Keratinocyte (primary cell): ENCODE data around the gene LMBR1L. TPM values are rescaled to one million over a fixed set of nuclear protein-coding genes. Genes with fewer than 3 reads are reported as not detected.

ENCODE experiments used
- DNase-seq: peaks from one replicate; pipeline ENCODE4 v3.0.0-alpha.2; 2011; ENCODE audit warnings: low read depth, missing footprints, low spot score
- FAIRE-seq: peaks from 2 replicates; lab custom pipeline; 2011; peaks lifted over from hg19 to GRCh38; lab: Jason Lieb, UNC
- H2AFZ ChIP-seq: 2 replicates; pipeline ENCODE4 v1.6.0; 2012; ENCODE audit warnings: low read length, control low read depth, inconsistent platforms; ENCODE audit not compliant: control insufficient read depth
- H3K27ac ChIP-seq: 2 replicates; pipeline ENCODE4 v1.5.1; 2011; ENCODE audit warnings: low read length; ENCODE audit not compliant: control insufficient read depth, insufficient read depth
- H3K27me3 ChIP-seq: 3 replicates; pipeline ENCODE4 v1.6.0; 2011; ENCODE audit warnings: low read length; ENCODE audit not compliant: control insufficient read depth, insufficient read depth; ENCODE audit errors: extremely low read depth
- H3K36me3 ChIP-seq, 2 experiments: 2 replicates in 1 of 2; 3 replicates in 1 of 2; pipeline ENCODE4 v1.5.1; 2011; ENCODE audit warnings: low read length in 2 of 2, mild to moderate bottlenecking in 1 of 2; ENCODE audit not compliant: control insufficient read depth in 2 of 2, insufficient read depth in 2 of 2; ENCODE audit errors: extremely low read depth in 1 of 2
- H3K4me1 ChIP-seq: 3 replicates; pipeline ENCODE4 v1.5.1; 2011; ENCODE audit warnings: low read length; ENCODE audit not compliant: control insufficient read depth, insufficient read depth; ENCODE audit errors: extremely low read depth
- H3K4me2 ChIP-seq: 3 replicates; pipeline ENCODE4 v1.6.0; 2011; ENCODE audit warnings: low read depth, low read length; ENCODE audit not compliant: control insufficient read depth, insufficient read depth; ENCODE audit errors: extremely low read depth
- H3K4me3 ChIP-seq, 3 experiments: fragments of 200-600 bp in 1 of 3; sonication (generic) in 1 of 3; 2 replicates in 2 of 3; 3 replicates in 1 of 3; pipeline ENCODE4 v1.5.1; 2011 to 2016; ENCODE audit warnings: low read length in 3 of 3, mild to moderate bottlenecking in 3 of 3, control low read depth in 2 of 3, inconsistent platforms in 1 of 3, low read depth in 1 of 3, mixed read lengths in 1 of 3, mixed run types in 1 of 3, moderate library complexity in 1 of 3; ENCODE audit not compliant: control insufficient read depth in 2 of 3, insufficient read depth in 2 of 3; ENCODE audit errors: extremely low read depth in 1 of 3
- H3K79me2 ChIP-seq: 2 replicates; pipeline ENCODE4 v1.6.0; 2012; ENCODE audit warnings: low read length; ENCODE audit not compliant: control insufficient read depth, insufficient read depth
- H3K9ac ChIP-seq: 3 replicates; pipeline ENCODE4 v1.6.0; 2011; ENCODE audit warnings: low read length; ENCODE audit not compliant: control insufficient read depth, insufficient read depth; ENCODE audit errors: extremely low read depth
- H3K9me1 ChIP-seq: 3 replicates; pipeline ENCODE4 v1.6.0; 2011; ENCODE audit warnings: low read length; ENCODE audit not compliant: control insufficient read depth, insufficient read depth; ENCODE audit errors: extremely low read depth
- H3K9me3 ChIP-seq: 2 replicates; pipeline ENCODE4 v1.5.1; 2012; ENCODE audit warnings: low read depth, low read length; ENCODE audit not compliant: control insufficient read depth
- H4K20me1 ChIP-seq: 3 replicates; pipeline ENCODE4 v1.6.0; 2011; ENCODE audit warnings: low read length; ENCODE audit not compliant: control insufficient read depth, insufficient read depth; ENCODE audit errors: extremely low read depth
- CTCF ChIP-seq, 3 experiments: IDR thresholded peaks in 1 of 3; conservative IDR thresholded peaks in 1 of 3; optimal IDR thresholded peaks in 1 of 3; 2 replicates in 2 of 3; 3 replicates in 1 of 3; pipeline versions ENCODE3 to v1.5.1; 2011; ENCODE audit warnings: low read length in 3 of 3, mild to moderate bottlenecking in 3 of 3, moderate library complexity in 2 of 3, control low read depth in 1 of 3, inconsistent platforms in 1 of 3; ENCODE audit not compliant: insufficient read depth in 2 of 3; ENCODE audit errors: extremely low read depth in 1 of 3
- EZH2 ChIP-seq: IDR thresholded peaks from one replicate; pipeline ENCODE4 v1.6.1; 2012; ENCODE audit warnings: inconsistent platforms, mild to moderate bottlenecking, low read length, moderate library complexity
- dilution Hi-C: fragments of 300-500 bp; cut with MboI; formaldehyde crosslinking; loops from one replicate; pipeline ENCODE4 v1.7.0; 2020; ENCODE audit warnings: low sequenced_read_pairs; ENCODE audit not compliant: extremely low pct_ligation_motif_present
- polyA plus RNA-seq, 5 experiments: library from polyadenylated mRNA; depleted of rRNA in 3 of 5; stranded (reverse) in 3 of 5; stranded (forward) in 1 of 5; unstranded in 1 of 5; fragments of >200 nt; gene quantifications; 1 replicate in 1 of 5; 2 replicates in 3 of 5; 3 replicates in 1 of 5; pipeline versions ENCODE4 v1.2.1 to v1.2.3, GENCODE V29; 2011 to 2012; ENCODE audit warnings: missing spikeins in 2 of 5, low read depth in 1 of 5, low replicate concordance in 1 of 5

Gene LMBR1L
- polyA plus RNA-seq, 1 donor (not counting 4 experiments of a cell fraction or from before 2014, with no cell fraction given), result 30.1 TPM

GRCh38 chr12:49126852-49127763 is 16.5 kb upstream of the LMBR1L start:
- Histone ChIP-seq H3K4me3 (no peak overlapping the region), H3K4me1 (peaks cover 14% of the 10 kb centered on the region), H2AFZ (no peak overlapping the region), H3K36me3 (peaks cover 8 to 21% of the 10 kb centered on the region in 2 experiments), H4K20me1 (peaks cover 8% of the 10 kb centered on the region), H3K9ac (no peak overlapping the region), H3K27me3 (no peaks in the 10 kb centered on the region), H3K27ac (no peak overlapping the region), H3K4me2 (no peak overlapping the region), H3K79me2 (peaks cover 22% of the 10 kb centered on the region), H3K9me3 (no peaks in the 10 kb centered on the region), H3K9me1 (no peaks in the 10 kb centered on the region)
- dilution Hi-C loops, result no loop called here
- TF ChIP-seq CTCF (optimal IDR thresholded peaks at IDR 0.05 in 1 of 3, IDR thresholded peaks at IDR 0.05 in 1 of 3, conservative IDR thresholded peaks at IDR 0.05 in 1 of 3; ENCODE audit: extremely low read depth in 1 of 3, insufficient read depth in 2 of 3, low read length in 3 of 3) (no peak), EZH2 (no peak)
- FAIRE-seq (no peak), DNase-seq (no peak)

GRCh38 chr12:49121047-49121696 is 10.5 kb upstream of the LMBR1L start:
- no peaks in the 10 kb centered on the region for H4K20me1 ChIP-seq
- H3K9ac ChIP-seq, result no peak overlapping the region
- H2AFZ ChIP-seq, result no peak overlapping the region
- no peaks in the 10 kb centered on the region for H3K79me2 ChIP-seq
- dilution Hi-C loops, result no loop called here
- no peak overlapping the region for H3K4me3 ChIP-seq
- H3K9me3 ChIP-seq, result no peaks in the 10 kb centered on the region
- FAIRE-seq, result peak; percentile 86
- DNase-seq, result no peak
- no peaks in the 10 kb centered on the region for H3K9me1 ChIP-seq
- no peaks in the 10 kb centered on the region for H3K27me3 ChIP-seq
- H3K27ac ChIP-seq, result no peak overlapping the region
- H3K4me1 ChIP-seq, result no peaks in the 10 kb centered on the region
- H3K36me3 ChIP-seq, result no peaks in the 10 kb centered on the region
- TF ChIP-seq EZH2 (no peak), CTCF (optimal IDR thresholded peaks at IDR 0.05 in 1 of 3, IDR thresholded peaks at IDR 0.05 in 1 of 3, conservative IDR thresholded peaks at IDR 0.05 in 1 of 3; ENCODE audit: extremely low read depth in 1 of 3, insufficient read depth in 2 of 3, low read length in 3 of 3) (peak; percentile 68 to 83 (median 81))
- no peak overlapping the region for H3K4me2 ChIP-seq
